Cardiac ventricle fibroblast (primary cell): ENCODE measurements around the gene FPGT. TPM values are rescaled to one million over a fixed set of nuclear protein-coding genes. Genes with fewer than 3 reads are reported as not detected.

Experiments
- total RNA-seq: library from RNA; depleted of rRNA; stranded (reverse); fragments of >200 nt; gene quantifications from 2 replicates; pipeline ENCODE4 v1.2.3, GENCODE V29; 2015

Gene FPGT
- total RNA-seq = 7.2 and 10.3 TPM in 2 replicates

GRCh38 chr1:74197657-74198552 lies at the start of gene FPGT, which contains the start of gene LRRIQ3:
Gene FPGT, plus strand, starts transcription at chr1:74198242. Its CDS starts 37 bp downstream, at chr1:74198279.
Gene LRRIQ3, minus strand, starts transcription at chr1:74198176. Its CDS starts 14,492 bp downstream, at chr1:74183684.

DNA sequence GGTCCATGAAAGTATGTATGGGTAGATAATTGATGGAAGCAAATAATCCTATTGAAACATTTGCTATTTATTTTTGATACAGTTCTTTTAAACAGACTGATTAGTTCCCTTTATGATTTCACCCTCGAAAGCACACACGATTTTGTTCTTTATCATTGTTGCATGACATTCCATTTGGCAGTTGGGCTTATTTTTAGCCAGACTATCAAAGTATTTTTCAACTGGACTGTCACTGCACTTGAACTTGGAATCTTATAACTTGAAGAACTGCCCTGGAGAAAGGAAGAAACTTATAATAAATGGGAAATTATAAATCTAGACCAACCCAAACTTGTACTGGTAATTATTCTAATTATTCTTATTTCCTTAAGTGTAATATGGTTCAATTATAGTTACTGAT lies 37.1 kb downstream of the FPGT start, which contains the start of gene TNNI3K:
Gene TNNI3K (plus strand): TSS at position 235 of the 400 bp plus-strand sequence. CDS start 65 bp downstream, at position 300.

Other genes starting within 250 kb of the FPGT start
- 0.06 TPM in 1 of 2 replicates, not detected in the other for gene LRRIQ3, start 66 bp upstream of the FPGT start, total RNA-seq
- 0.59 TPM in 1 of 2 replicates, not detected in the other for gene TNNI3K, start 37.1 kb downstream of the FPGT start, total RNA-seq